ENCODE results near the gene MZB1. TPM values are rescaled to one million over a fixed set of nuclear protein-coding genes. Genes with fewer than 3 reads are reported as not detected.

MZB1 gene
- total and polyA plus RNA-seq, 2 of the 8 experiments (the other 6 are each of a cell fraction or from before 2014, with no cell fraction given), result 0.39 to 0.47 TPM

GRCh38 chr5:139439013-139439903 lies 49.5 kb upstream of the MZB1 start, which contains the start of gene DNAJC18:
Gene DNAJC18 (minus strand): TSS chr5:139439525. CDS start chr5:139439445, 80 bp downstream.
- H3K23me2 ChIP-seq (ENCODE audit: low read depth, low read length), result peaks cover 4% of the 10 kb centered on the region; the same call in 1 of the 2 replicates
- peak within 1 kb of the TSS; percentile 99 for H3K18ac ChIP-seq (ENCODE audit: extremely low read depth, low read length)
- DNase-seq (ENCODE audit: low read depth in 1 of 2, low spot score in 2 of 2) (peak; percentile 76 to 97), FAIRE-seq (no peak)
- ChIA-PET CTCF (ENCODE audit: partially characterized antibody) (interaction anchor here (0.8 to 4.7 kb wide), 9 partner anchors 17 to 327 kb away, joined by 3 to 53 read pairs (median 4); no protein-coding TSS in a partner anchor), POLR2A (ENCODE audit: partially characterized antibody) (interaction anchor here (0.5 to 3.3 kb wide), 29 partner anchors 9 to 399 kb away, joined by 3 to 16 read pairs (median 4); partner anchors contain the start of genes ECSCR, PAIP2, SPATA24 and UBE2D2)
- H2BK12ac ChIP-seq (ENCODE audit: low read depth, low read length), result no peak within 1 kb of the TSS
- H2BK5ac ChIP-seq (ENCODE audit: low read depth, low read length), result peak within 1 kb of the TSS; percentile 84
- H3K4ac ChIP-seq (replicated peaks; ENCODE audit: insufficient read length, low read depth, low read length), result no peak within 1 kb of the TSS
- H2AK5ac ChIP-seq (ENCODE audit: low read depth, low read length), result no peak within 1 kb of the TSS
- peak within 1 kb of the TSS; percentile 72 to 99 for H3K4me2 ChIP-seq (ENCODE audit: insufficient read depth in 1 of 2, low read depth in 2 of 2, low read length in 2 of 2)
- no peak within 1 kb of the TSS for H2BK15ac ChIP-seq (ENCODE audit: low read length)
- H2BK20ac ChIP-seq (ENCODE audit: low read length), result no peak within 1 kb of the TSS
- H4K5ac ChIP-seq (ENCODE audit: insufficient read length, low read depth, low read length), result peak within 1 kb of the TSS; percentile 97
- H3K36me3 ChIP-seq (ENCODE audit: control insufficient read depth in 2 of 4, insufficient read depth in 4 of 4, low read length in 3 of 4), result peaks cover 0 to 6% (median under 1%) of the 10 kb centered on the region in 4 experiments; a peak in 2 of 8 replicates
- WGBS, 2 experiments (ENCODE audit: extremely low coverage in 1 of 2, insufficient coverage in 1 of 2, insufficient read length in 1 of 2, insufficient replicate concordance in 2 of 2, low coverage in 1 of 2, low lambda C conversion rate in 2 of 2, missing lambda C conversion rate in 1 of 2), result 5% methylated on average over 38 of the region's 49 CpGs; no CpG with 5 or more reads in 1 of the 2 experiments
- H3K79me1 ChIP-seq (ENCODE audit: low read depth, low read length), result no peaks in the 10 kb centered on the region
- no peak within 1 kb of the TSS for H3K56ac ChIP-seq (replicated peaks; ENCODE audit: insufficient read length, low read depth, low read length)
- peak within 1 kb of the TSS; percentile 96; the same call in 1 of the 2 replicates for H4K8ac ChIP-seq (ENCODE audit: extremely low read depth, insufficient read depth, low read length)
- H3K27ac ChIP-seq (ENCODE audit: low read depth, low read length), result peak within 1 kb of the TSS; percentile 93; the same call in 1 of the 2 replicates
- H3K9ac ChIP-seq (replicated peaks in 1 of 4; ENCODE audit: extremely low read depth in 1 of 4, low read depth in 3 of 4, low read length in 3 of 4), result peak within 1 kb of the TSS in 3 of 4 experiments; percentile 93 to 96 (median 94); a peak in 6 of 7 replicates
- H3K79me2 ChIP-seq (ENCODE audit: control insufficient read depth in 1 of 2, insufficient read depth in 2 of 2, low read length in 2 of 2), result no peaks in the 10 kb centered on the region
- H2AFZ ChIP-seq (ENCODE audit: low read length), result peak within 1 kb of the TSS; percentile 96
- peaks cover 0 to 8% (median 2%) of the 10 kb centered on the region in 4 experiments; a peak in 4 of 7 replicates for H3K4me1 ChIP-seq (replicated peaks in 1 of 4; ENCODE audit: control insufficient read depth in 3 of 4, insufficient read depth in 4 of 4, low read length in 3 of 4)
- H3K27me3 ChIP-seq (replicated peaks in 1 of 4; ENCODE audit: control insufficient read depth in 3 of 4, extremely low read depth in 1 of 4, insufficient read depth in 3 of 4, low read length in 3 of 4), result no peaks in the 10 kb centered on the region
- no peak within 1 kb of the TSS for H3K23ac ChIP-seq (ENCODE audit: insufficient read length)
- no peaks in the 10 kb centered on the region for H4K20me1 ChIP-seq (replicated peaks in 1 of 2; ENCODE audit: control insufficient read depth in 1 of 2, insufficient read depth in 2 of 2, low read length in 2 of 2)
- no peak within 1 kb of the TSS for H2BK120ac ChIP-seq (replicated peaks; ENCODE audit: low read depth, low read length)
- H3K9me3 ChIP-seq (ENCODE audit: insufficient read depth in 2 of 2, low read depth in 1 of 2, low read length in 1 of 2), result no peaks in the 10 kb centered on the region
- H3K14ac ChIP-seq (ENCODE audit: insufficient read length), result no peak within 1 kb of the TSS
- H4K91ac ChIP-seq (replicated peaks; ENCODE audit: insufficient read length, low read length), result peak within 1 kb of the TSS; percentile 88
- H3K4me3 ChIP-seq (ENCODE audit: extremely low read depth in 1 of 4, insufficient read depth in 2 of 4, low read depth in 3 of 4, low read length in 4 of 4), result peak within 1 kb of the TSS; percentile 77 to 89 (median 84)
- TF ChIP-seq RAD21 (IDR thresholded peaks at IDR 0.05 in 1 of 2, conservative IDR thresholded peaks at IDR 0.05 in 1 of 2; ENCODE audit: low read depth in 2 of 2, low read length in 2 of 2) (peak in 1 of 2 experiments; percentile 1; a peak in 1 of 4 replicates), SP1 (IDR thresholded peaks at IDR 0.05; ENCODE audit: low read depth, low read length) (peak; percentile 57; the same call in 1 of the 2 replicates), RXRA (IDR thresholded peaks at IDR 0.05; ENCODE audit: insufficient read depth, low read depth, low read length) (no peak), KDM1A (IDR thresholded peaks at IDR 0.05; ENCODE audit: borderline replicate concordance, low read length) (no peak), KDM5A (IDR thresholded peaks at IDR 0.05; ENCODE audit: low read length) (no peak), EGR1 (IDR thresholded peaks at IDR 0.05; ENCODE audit: borderline replicate concordance, low read depth, low read length) (0 out of 2 replicates have a peak, but pooled peaks have one; percentile 65), TAF7 (optimal IDR thresholded peaks at IDR 0.05; ENCODE audit: borderline replicate concordance, low read depth, low read length) (peak; percentile 83), BCL11A (IDR thresholded peaks at IDR 0.05; ENCODE audit: low read depth in 2 of 2, low read length in 2 of 2) (no peak), EP300 (IDR thresholded peaks at IDR 0.05; ENCODE audit: borderline replicate concordance in 1 of 2, low read depth in 2 of 2, low read length in 2 of 2) (no peak), CHD1 (IDR thresholded peaks at IDR 0.05; ENCODE audit: low read depth, low read length) (no peak)
